H4 (cell line): ENCODE data around the gene UBA6. TPM values are rescaled to one million over a fixed set of nuclear protein-coding genes. Genes with fewer than 3 reads are reported as not detected.
"Not testable (repeated sequence)": the region's sequence is repeated elsewhere in the genome, so short reads cannot be mapped to it uniquely, and the experiment has no call there.

Experiments
- DNase-seq: peaks from one replicate; pipeline ENCODE4 v3.0.0-alpha.2; 2015; ENCODE audit warnings: low spot score
- total RNA-seq: library from RNA; depleted of rRNA; stranded (reverse); fragments of >200 nt; shearing (Covaris generic); gene quantifications from 2 replicates; pipeline ENCODE4 v1.2.3, GENCODE V29; 2014; rRNA removed

The UBA6 gene
- total RNA-seq = 85.9 and 123 TPM in 2 replicates

- peak; percentile 97 for DNase-seq
Observed at GRCh38 chr4:67700738-67701516, at the start of gene UBA6. UBA6 (minus strand) TSS chr4:67701155; CDS start chr4:67701119, 36 bp downstream.

GRCh38 chr4:67750691-67751090 is 49.7 kb upstream of the UBA6 start:
- no peak for DNase-seq

GRCh38 chr4:67749286-67749685 is 48.3 kb upstream of the UBA6 start:
- DNase-seq = no peak

GRCh38 chr4:67746797-67747495 is 46.0 kb upstream of the UBA6 start:
- no peak for DNase-seq

GRCh38 chr4:67744561-67745283 is 43.8 kb upstream of the UBA6 start:
- DNase-seq = no peak

GRCh38 chr4:67743194-67743593 is 42.2 kb upstream of the UBA6 start:
- no peak for DNase-seq

- DNase-seq = no peak
Observed at GRCh38 chr4:67736262-67736661, 35.3 kb upstream of the UBA6 start.

- no peak for DNase-seq
Observed at GRCh38 chr4:67735325-67735724, 34.4 kb upstream of the UBA6 start.

GRCh38 chr4:67730511-67730910 is 29.6 kb upstream of the UBA6 start:
- DNase-seq = not testable (repeated sequence)

- DNase-seq = no peak
Observed at GRCh38 chr4:67727124-67727850, 26.3 kb upstream of the UBA6 start.

GRCh38 chr4:67725981-67726380 is 25.0 kb upstream of the UBA6 start:
- DNase-seq = no peak

GRCh38 chr4:67725132-67725531 is 24.2 kb upstream of the UBA6 start:
- DNase-seq = no peak

- no peak for DNase-seq
Observed at GRCh38 chr4:67723949-67724348, 23.0 kb upstream of the UBA6 start.

- no peak for DNase-seq
Observed at GRCh38 chr4:67723341-67723740, 22.4 kb upstream of the UBA6 start.

- peak; percentile 74 for DNase-seq
Observed at GRCh38 chr4:67721770-67722597, 21.0 kb upstream of the UBA6 start.

GRCh38 chr4:67721315-67721769 is 20.4 kb upstream of the UBA6 start:
- no peak for DNase-seq

- DNase-seq = no peak
Observed at GRCh38 chr4:67719953-67720617, 19.1 kb upstream of the UBA6 start.

GRCh38 chr4:67718848-67719247 is 17.9 kb upstream of the UBA6 start:
- DNase-seq = no peak

- no peak for DNase-seq
Observed at GRCh38 chr4:67717586-67717985, 16.6 kb upstream of the UBA6 start.

- DNase-seq = no peak
Observed at GRCh38 chr4:67714955-67715354, 14.0 kb upstream of the UBA6 start.
